Measurements from ENCODE around the gene MAP3K4.

MAP3K4 gene

DNA sequence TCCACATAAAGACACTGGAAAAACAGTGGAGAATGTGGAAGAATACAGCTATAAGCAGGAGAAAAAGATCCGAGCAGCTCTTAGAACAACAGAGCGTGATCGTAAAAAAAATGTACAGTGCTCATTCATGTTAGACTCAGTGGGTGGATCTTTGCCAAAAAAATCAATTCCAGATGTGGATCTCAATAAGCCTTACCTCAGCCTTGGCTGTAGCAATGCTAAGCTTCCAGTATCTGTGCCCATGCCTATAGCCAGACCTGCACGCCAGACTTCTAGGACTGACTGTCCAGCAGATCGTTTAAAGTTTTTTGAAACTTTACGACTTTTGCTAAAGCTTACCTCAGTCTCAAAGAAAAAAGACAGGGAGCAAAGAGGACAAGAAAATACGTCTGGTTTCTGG lies 57.1 kb downstream of the MAP3K4 start:
- DNase-seq: no peak

DNA sequence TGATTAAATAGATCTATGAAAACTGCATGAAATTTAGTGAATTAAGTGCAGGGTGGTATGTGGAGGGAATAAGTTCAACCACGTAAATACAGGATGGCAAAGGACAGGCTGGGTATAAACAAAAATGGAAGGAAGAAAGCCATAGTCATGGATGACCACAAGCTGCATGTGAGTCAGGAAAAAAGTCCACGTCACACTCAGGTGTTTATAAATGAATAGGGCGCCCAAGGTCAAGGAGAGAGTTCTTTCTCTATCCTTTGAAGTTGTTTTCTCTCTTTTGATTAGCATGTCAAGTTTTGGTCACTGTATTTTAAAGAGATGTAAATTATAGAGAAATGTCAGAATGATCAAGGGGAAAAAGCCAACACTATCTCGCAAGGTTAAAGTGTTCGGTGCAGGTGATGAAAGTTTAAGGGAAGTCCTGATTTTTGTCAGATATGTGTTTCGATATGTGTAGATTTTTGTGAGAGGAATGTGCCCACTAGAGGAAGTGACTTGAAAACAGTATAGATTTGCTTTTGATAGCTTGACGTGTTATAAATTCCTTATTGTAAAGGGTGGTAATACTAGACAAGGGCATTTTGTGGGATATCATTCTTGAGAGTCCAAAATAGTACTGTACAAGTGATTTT lies 58.7 kb downstream of the MAP3K4 start:
- no peak for DNase-seq

DNA sequence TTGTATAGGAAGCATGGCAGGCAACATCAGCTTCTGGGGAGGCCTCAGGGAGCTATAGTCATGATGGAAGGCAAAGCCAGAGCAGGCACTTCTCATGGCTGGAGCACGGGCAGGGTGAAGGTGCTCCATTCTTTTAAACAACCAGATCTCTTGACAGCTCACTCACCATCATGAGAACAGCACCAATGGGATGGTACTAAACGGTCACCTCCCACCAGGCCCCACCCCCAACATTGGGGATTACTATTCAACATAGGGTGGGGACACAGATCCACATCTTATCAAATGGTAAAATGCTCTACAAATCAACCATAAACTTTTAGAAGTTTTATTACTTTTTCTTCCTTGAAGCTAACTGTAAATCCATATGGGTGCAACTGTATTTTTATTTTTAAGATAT lies 61.5 kb downstream of the MAP3K4 start:
- no peak for DNase-seq

DNA sequence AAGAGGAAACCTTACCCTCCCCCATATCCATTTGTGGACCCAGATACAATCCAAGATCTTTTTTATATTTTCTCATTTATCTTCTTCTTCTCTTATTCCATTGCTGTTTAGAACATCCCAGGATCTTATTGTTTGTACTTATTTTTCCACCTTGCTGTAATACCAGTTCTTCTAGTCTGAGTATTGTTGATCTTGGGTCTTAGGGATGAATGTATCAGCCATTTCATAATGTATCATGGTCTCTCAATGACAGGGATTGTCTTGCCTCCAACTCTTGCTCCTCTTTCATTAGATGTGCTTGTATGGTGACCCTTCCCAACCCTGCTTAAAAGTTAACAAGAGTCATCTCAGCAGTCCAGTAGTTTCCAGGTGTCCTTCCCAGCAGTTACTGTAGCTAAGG lies 63.3 kb downstream of the MAP3K4 start:
- DNase-seq: no peak

DNA sequence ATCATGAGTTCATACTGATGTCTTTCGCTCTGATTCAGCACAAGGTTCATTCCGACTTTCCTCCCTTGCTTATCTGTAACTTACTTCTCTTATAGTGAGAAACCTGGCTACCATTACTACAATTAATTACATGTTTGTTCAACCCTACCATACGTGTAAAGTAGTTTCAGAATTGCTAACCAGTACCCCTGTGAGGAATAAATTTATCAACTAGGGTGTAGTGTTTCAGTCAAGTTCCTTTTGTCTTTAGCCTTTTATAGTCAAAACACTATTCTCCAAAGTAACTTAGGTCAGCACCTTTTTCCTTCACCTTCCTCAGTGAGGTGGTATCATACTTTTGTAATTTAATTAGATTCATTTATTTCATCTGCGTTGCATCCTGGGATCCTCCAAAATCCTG lies 64.9 kb downstream of the MAP3K4 start:
- DNase-seq: no peak

- DNase-seq: no peak
Observed at GRCh38 chr6:161057103-161058091, 65.8 kb downstream of the MAP3K4 start.

GRCh38 chr6:161058741-161059140 lies 67.2 kb downstream of the MAP3K4 start:
- no peak for DNase-seq

- DNase-seq: no peak
Observed at GRCh38 chr6:161061576-161061975, 70.0 kb downstream of the MAP3K4 start.

GRCh38 chr6:161064915-161065314 lies 73.3 kb downstream of the MAP3K4 start:
- DNase-seq: no peak

GRCh38 chr6:161066511-161066910 lies 74.9 kb downstream of the MAP3K4 start:
- DNase-seq: no peak

- no peak for DNase-seq
Observed at GRCh38 chr6:161067749-161068148, 76.2 kb downstream of the MAP3K4 start.

DNA sequence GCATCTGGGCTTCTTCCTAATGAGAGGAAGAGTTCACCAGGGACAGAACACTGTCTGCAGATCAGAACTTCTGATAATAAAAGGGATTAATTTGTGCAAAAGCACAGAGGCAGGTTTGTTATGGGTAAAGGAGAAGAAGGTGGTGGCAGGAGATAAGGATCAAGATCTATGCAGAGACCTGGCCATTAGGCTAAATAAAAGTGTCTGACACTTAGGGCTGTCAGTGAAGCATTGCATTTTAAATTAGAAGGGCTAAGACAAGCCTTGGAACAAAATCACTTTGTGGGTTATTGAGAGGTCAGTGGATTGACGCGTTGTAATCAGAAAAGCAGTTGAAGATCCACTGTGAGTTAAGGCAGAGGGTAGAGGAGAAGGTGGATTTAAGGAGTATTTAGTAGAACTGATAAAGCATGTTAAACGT lies 76.8 kb downstream of the MAP3K4 start:
- DNase-seq: no peak

DNA sequence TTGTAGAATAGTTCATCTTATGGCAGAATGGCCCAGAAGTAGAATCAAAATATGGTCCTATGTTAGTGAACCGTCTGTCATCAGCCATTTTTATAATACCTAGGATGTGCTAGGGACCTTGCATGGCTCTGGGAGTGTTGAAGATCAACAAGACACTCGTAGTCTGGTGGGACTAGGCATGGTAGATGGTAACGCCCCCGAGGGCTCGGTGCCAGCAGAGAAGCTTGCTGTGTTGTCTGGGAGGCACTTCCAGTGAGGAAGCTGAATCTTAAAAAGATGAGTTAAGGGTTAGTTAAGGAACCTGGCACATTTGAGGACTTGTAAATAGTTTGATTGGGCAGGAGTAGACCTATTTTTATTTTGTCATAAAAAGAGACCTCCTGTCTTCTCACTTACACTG lies 82.4 kb downstream of the MAP3K4 start:
- no peak for DNase-seq

- no peak for DNase-seq
Observed at GRCh38 chr6:161074496-161075121, 83.0 kb downstream of the MAP3K4 start.

DNA sequence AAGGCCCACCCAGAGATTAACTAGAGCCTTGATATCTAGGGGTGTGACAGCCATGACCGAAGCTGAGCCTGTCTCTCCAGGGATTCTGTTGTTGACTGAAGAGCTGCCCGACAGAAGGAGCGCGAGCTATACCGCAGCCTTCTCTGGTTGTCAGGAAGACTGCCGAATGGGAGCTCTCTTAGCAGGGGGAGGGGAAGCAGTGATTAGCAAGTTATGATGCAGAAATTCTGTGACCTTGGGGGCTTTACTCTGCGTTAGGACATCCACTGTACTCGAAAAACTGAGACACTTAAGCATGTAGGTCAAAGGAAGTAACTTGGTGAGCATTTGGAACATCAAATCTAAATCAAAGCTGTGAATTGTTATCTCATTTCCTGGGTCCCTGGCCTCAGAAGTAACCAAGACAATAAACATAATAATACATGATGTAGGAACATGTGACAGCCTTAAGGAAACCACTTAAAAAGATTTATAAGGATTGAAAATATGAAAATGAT lies 84.7 kb downstream of the MAP3K4 start:
- peak; percentile 28 to 78 for DNase-seq

GRCh38 chr6:161079566-161080262 lies 88.1 kb downstream of the MAP3K4 start:
- DNase-seq: peak; percentile 4 to 41

- peak in 1 of 2 donors; percentile 41 for DNase-seq
Observed at GRCh38 chr6:161080263-161080970, 88.8 kb downstream of the MAP3K4 start.

GRCh38 chr6:161082215-161082614 lies 90.6 kb downstream of the MAP3K4 start:
- no peak for DNase-seq

DNA sequence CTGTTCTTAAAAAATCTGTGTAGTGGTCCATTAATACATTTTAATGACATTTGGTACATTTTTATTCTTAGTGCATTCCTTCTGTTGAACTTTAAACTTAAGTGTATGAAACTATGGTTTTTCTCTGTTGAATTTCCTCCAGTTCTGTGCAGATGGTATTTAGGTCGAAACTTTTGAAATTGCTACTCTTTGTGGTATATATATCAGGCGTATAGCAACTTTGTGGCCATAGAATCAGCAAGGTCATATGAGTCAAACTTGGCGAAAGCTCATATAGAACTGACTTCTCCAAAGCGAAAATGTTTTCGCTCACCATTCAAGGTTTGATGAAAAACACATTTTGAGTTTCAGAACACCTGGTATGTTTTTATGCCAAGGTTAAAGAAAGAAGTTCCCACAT lies 93.7 kb downstream of the MAP3K4 start:
- DNase-seq: no peak

GRCh38 chr6:161088676-161089328 lies 97.2 kb downstream of the MAP3K4 start:
- DNase-seq: no peak

DNA sequence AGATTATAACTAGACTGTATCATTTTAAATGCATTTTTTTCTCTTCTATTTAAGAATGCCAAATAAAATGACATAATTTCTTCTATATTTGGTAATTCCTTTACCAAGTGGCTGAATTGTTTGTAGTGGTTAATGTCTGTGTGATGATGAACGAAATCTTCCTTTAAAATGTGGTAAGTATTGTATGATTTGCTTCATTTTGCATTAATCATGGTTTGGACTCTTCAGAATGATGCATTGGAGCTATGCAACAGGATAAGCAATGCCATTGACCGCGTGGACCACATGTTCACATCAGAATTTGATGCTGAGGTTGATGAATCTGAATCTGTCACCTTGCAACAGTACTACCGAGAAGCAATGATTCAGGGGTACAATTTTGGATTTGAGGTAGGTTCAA lies 99.6 kb downstream of the MAP3K4 start:
- DNase-seq: no peak
